Measurements from ENCODE around the gene NUDT3.
"Not testable (repeated sequence)": the region's sequence is repeated elsewhere in the genome, so short reads cannot be mapped to it uniquely, and the experiment has no call there.

Gene NUDT3

GRCh38 chr6:34247481-34248197 is 144.8 kb downstream of the NUDT3 start:
- no peak for TF ChIP-seq CSRNP3 (CRISPR knock-in tag; IDR thresholded peaks at IDR 0.05)
- no peak for ATAC-seq

- ATAC-seq = no peak
- TF ChIP-seq POU6F1 (CRISPR knock-in tag; IDR thresholded peaks at IDR 0.05; ENCODE audit: borderline replicate concordance, low read depth) = no peak
- no peak for TF ChIP-seq SNAI2 (CRISPR knock-in tag; IDR thresholded peaks at IDR 0.05)
- TF ChIP-seq OSR1 (CRISPR knock-in tag; IDR thresholded peaks at IDR 0.05) = no peak
- no peak for TF ChIP-seq CSDC2 (CRISPR knock-in tag; IDR thresholded peaks at IDR 0.05)
- TF ChIP-seq ARNTL (CRISPR knock-in tag; IDR thresholded peaks at IDR 0.05; ENCODE audit: borderline replicate concordance, low read depth) = no peak
- no peak for TF ChIP-seq ZC3H10 (CRISPR knock-in tag; IDR thresholded peaks at IDR 0.05)
- peak; percentile 45; the same call in 1 of the 2 replicates for TF ChIP-seq TCF4 (CRISPR knock-in tag; IDR thresholded peaks at IDR 0.05; ENCODE audit: borderline replicate concordance)
- TF ChIP-seq ZNF565 (CRISPR knock-in tag; conservative IDR thresholded peaks at IDR 0.05; ENCODE audit: low read depth) = no peak
- no peak for TF ChIP-seq ZFP3 (CRISPR knock-in tag; IDR thresholded peaks at IDR 0.05)
- 0 out of 2 replicates have a peak, but pooled peaks have one; percentile 28 for TF ChIP-seq CSRNP3 (CRISPR knock-in tag; IDR thresholded peaks at IDR 0.05)
Measured at GRCh38 chr6:34246563-34247391, 145.7 kb downstream of the NUDT3 start.

- TF ChIP-seq GLIS3 (CRISPR knock-in tag; IDR thresholded peaks at IDR 0.05) (no peak), ZNF565 (CRISPR knock-in tag; conservative IDR thresholded peaks at IDR 0.05; ENCODE audit: low read depth) (no peak), ESRRG (CRISPR knock-in tag; IDR thresholded peaks at IDR 0.05) (no peak), TOX (CRISPR knock-in tag; IDR thresholded peaks at IDR 0.05; ENCODE audit: borderline replicate concordance) (no peak), ZFP30 (CRISPR knock-in tag; IDR thresholded peaks at IDR 0.05) (no peak), CREB5 (CRISPR knock-in tag; IDR thresholded peaks at IDR 0.05; ENCODE audit: low read depth) (no peak)
- ATAC-seq = no peak
Measured at GRCh38 chr6:34246249-34246562, 146.3 kb downstream of the NUDT3 start.

GRCh38 chr6:34245761-34246140 is 146.7 kb downstream of the NUDT3 start:
- ATAC-seq = not testable (repeated sequence)

- ATAC-seq = not testable (repeated sequence)
Measured at GRCh38 chr6:34245032-34245760, 147.3 kb downstream of the NUDT3 start.

All from SK-N-SH treated with all-trans-retinoic acid at 6 μM for 48 hours (cell line).